Measurements from ENCODE around the gene TEDDM1.

Gene TEDDM1

GRCh38 chr1:182376936-182377574, 23.4 kb downstream of the TEDDM1 start:
- peak; percentile 25 for DNase-seq

- DNase-seq: no peak
Measured at GRCh38 chr1:182374101-182374834, 26.2 kb downstream of the TEDDM1 start.

GRCh38 chr1:182370532-182370931, 29.9 kb downstream of the TEDDM1 start:
- no peak for DNase-seq

GRCh38 chr1:182368903-182369302, 31.6 kb downstream of the TEDDM1 start:
- DNase-seq: no peak

- DNase-seq: no peak
Measured at GRCh38 chr1:182368358-182368757, 32.1 kb downstream of the TEDDM1 start.

- DNase-seq: no peak
Measured at GRCh38 chr1:182367926-182368325, 32.5 kb downstream of the TEDDM1 start.

- DNase-seq: no peak
Measured at GRCh38 chr1:182366596-182366995, 33.9 kb downstream of the TEDDM1 start.

- no peak for DNase-seq
Measured at GRCh38 chr1:182359645-182360044, 40.8 kb downstream of the TEDDM1 start.

GRCh38 chr1:182357913-182358312, 42.6 kb downstream of the TEDDM1 start:
- no peak for DNase-seq

- no peak for DNase-seq
Measured at GRCh38 chr1:182357171-182357570, 43.3 kb downstream of the TEDDM1 start.

GRCh38 chr1:182355723-182356098, 44.8 kb downstream of the TEDDM1 start:
- DNase-seq: no peak

GRCh38 chr1:182351790-182352364, 48.6 kb downstream of the TEDDM1 start:
- no peak for DNase-seq

GRCh38 chr1:182350839-182351238, 49.6 kb downstream of the TEDDM1 start:
- no peak for DNase-seq

- no peak for DNase-seq
Measured at GRCh38 chr1:182348961-182349747, 51.3 kb downstream of the TEDDM1 start.
